ENCODE measurements around the gene MPDU1. TPM values are rescaled to one million over a fixed set of nuclear protein-coding genes. Genes with fewer than 3 reads are reported as not detected.

Gene MPDU1
- total RNA-seq, 1 donor from 2014 or later, result 60.2 TPM

DNA sequence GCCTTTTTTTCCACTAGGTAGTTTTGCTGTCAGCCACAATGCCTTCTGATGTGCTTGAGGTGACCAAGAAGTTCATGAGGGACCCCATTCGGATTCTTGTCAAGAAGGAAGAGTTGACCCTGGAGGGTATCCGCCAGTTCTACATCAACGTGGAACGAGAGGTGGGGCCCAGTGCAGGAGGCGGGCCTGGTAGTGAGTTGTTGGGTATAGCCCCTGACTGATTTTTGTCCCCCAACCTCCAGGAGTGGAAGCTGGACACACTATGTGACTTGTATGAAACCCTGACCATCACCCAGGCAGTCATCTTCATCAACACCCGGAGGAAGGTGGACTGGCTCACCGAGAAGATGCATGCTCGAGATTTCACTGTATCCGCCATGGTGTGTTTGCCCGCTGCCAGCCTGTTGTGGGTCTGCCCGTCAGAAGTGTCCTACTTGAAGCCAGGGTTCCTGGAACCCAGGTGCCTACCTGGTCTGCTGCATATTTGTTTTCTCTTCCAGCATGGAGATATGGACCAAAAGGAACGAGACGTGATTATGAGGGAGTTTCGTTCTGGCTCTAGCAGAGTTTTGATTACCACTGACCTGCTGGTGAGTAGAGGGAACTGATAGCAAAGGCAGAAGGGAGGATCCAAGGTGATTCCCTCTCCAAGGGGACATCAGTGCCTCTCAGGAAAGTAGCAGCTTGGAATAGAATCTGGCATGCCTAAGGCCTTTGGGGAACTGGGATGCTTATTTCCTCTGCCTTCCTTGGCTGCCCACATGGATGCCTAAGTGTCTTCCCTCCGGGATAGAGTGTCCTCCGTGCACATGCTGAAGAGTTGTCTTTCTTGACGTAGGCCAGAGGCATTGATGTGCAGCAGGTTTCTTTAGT, 6.1 kb upstream of the MPDU1 start:
- Mint-ChIP-seq H3K27ac (ENCODE audit: unreplicated experiment) (peak overlapping the region; percentile 72), H3K4me1 (ENCODE audit: low read depth, unreplicated experiment) (peaks cover 37% of the 10 kb centered on the region), H3K27me3 (ENCODE audit: unreplicated experiment) (peaks cover 10% of the 10 kb centered on the region), H3K36me3 (ENCODE audit: unreplicated experiment) (peaks cover 4% of the 10 kb centered on the region), H3K4me3 (ENCODE audit: unreplicated experiment) (peak overlapping the region; percentile 38), H3K9me3 (ENCODE audit: unreplicated experiment) (peaks cover 18% of the 10 kb centered on the region)
- TF ChIP-seq CTCF (IDR thresholded peaks at IDR 0.05; ENCODE audit: partially characterized antibody, unreplicated experiment), result no peak
- no peak for DNase-seq

GRCh38 chr17:7579001-7579833, 4.4 kb upstream of the MPDU1 start, which contains the start of gene CD68:
TSS of gene CD68 (plus strand) at chr17:7579638. CDS start at chr17:7579678, 40 bp downstream.
- Mint-ChIP-seq H3K4me1 (ENCODE audit: low read depth, unreplicated experiment) (peaks cover 35% of the 10 kb centered on the region), H3K4me3 (ENCODE audit: unreplicated experiment) (peak within 1 kb of the TSS; percentile 68), H3K27me3 (ENCODE audit: unreplicated experiment) (peaks cover 9% of the 10 kb centered on the region), H3K9me3 (ENCODE audit: unreplicated experiment) (peaks cover 21% of the 10 kb centered on the region), H3K36me3 (ENCODE audit: unreplicated experiment) (peaks cover 4% of the 10 kb centered on the region), H3K27ac (ENCODE audit: unreplicated experiment) (peak within 1 kb of the TSS; percentile 29)
- no peak for TF ChIP-seq CTCF (IDR thresholded peaks at IDR 0.05; ENCODE audit: partially characterized antibody, unreplicated experiment)
- DNase-seq, result no peak

GRCh38 chr17:7579834-7580603, 3.6 kb upstream of the MPDU1 start:
- Mint-ChIP-seq H3K4me1 (ENCODE audit: low read depth, unreplicated experiment) (peaks cover 28% of the 10 kb centered on the region), H3K27me3 (ENCODE audit: unreplicated experiment) (peaks cover 13% of the 10 kb centered on the region), H3K27ac (ENCODE audit: unreplicated experiment) (no peak overlapping the region), H3K36me3 (ENCODE audit: unreplicated experiment) (peaks cover 4% of the 10 kb centered on the region), H3K4me3 (ENCODE audit: unreplicated experiment) (peak overlapping the region; percentile 68), H3K9me3 (ENCODE audit: unreplicated experiment) (peaks cover 25% of the 10 kb centered on the region)
- no peak for DNase-seq
- no peak for TF ChIP-seq CTCF (IDR thresholded peaks at IDR 0.05; ENCODE audit: partially characterized antibody, unreplicated experiment)

DNA sequence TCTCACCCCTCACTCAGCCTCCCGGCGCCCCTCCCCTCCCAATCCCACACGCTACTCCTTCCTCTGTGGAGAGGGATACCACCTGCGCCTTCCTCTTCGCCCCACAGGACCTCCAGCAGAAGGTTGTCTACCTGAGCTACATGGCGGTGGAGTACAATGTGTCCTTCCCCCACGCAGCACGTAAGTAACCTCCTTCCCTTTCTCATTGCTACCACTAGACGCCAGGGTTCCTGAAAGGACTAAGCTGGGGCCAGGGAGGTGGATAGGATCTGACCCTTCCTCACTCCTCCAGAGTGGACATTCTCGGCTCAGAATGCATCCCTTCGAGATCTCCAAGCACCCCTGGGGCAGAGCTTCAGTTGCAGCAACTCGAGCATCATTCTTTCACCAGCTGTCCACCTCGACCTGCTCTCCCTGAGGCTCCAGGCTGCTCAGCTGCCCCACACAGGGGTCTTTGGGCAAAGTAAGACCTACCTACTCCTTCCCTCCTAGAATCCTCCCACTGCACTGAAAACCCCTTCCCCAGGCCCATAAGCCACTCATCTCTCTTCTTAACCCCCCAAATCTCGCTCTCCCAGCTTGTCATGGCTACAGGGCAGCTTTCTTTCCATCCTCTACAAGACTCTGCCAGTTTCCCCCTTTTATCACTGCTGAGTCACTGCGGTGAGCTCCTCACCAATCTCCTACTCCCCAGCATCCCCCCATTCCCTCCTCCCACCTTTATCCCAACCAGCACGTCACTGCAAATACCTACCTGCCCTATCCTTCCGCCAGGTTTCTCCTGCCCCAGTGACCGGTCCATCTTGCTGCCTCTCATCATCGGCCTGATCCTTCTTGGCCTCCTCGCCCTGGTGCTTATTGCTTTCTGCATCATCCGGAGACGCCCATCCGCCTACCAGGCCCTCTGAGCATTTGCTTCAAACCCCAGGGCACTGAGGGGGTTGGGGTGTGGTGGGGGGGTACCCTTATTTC, 2.8 kb upstream of the MPDU1 start:
- no peak for DNase-seq
- peak overlapping the region; percentile 66 for H3K4me3 Mint-ChIP-seq (ENCODE audit: unreplicated experiment)
- H3K36me3 Mint-ChIP-seq (ENCODE audit: unreplicated experiment), result peaks cover 4% of the 10 kb centered on the region
- H3K9me3 Mint-ChIP-seq (ENCODE audit: unreplicated experiment), result peaks cover 22% of the 10 kb centered on the region
- peaks cover 14% of the 10 kb centered on the region for H3K27me3 Mint-ChIP-seq (ENCODE audit: unreplicated experiment)
- H3K4me1 Mint-ChIP-seq (ENCODE audit: low read depth, unreplicated experiment), result peaks cover 25% of the 10 kb centered on the region
- TF ChIP-seq CTCF (IDR thresholded peaks at IDR 0.05; ENCODE audit: partially characterized antibody, unreplicated experiment), result no peak
- H3K27ac Mint-ChIP-seq (ENCODE audit: unreplicated experiment), result peak overlapping the region; percentile 65

Measured in glutamatergic neuron (in vitro differentiated cells).